GM12878 (cell line): Measurements from ENCODE around the gene DPY30. TPM values are rescaled to one million over a fixed set of nuclear protein-coding genes. Genes with fewer than 3 reads are reported as not detected.

Source experiments
- ESRRA ChIP-seq: IDR thresholded peaks from 2 replicates; pipeline ENCODE4 v1.6.1; 2012; ENCODE audit warnings: mild to moderate bottlenecking, low read length, improper control_type of control experiment
- IRF5 ChIP-seq: fragments of 450-650 bp; IDR thresholded peaks from 2 replicates; pipeline ENCODE4 v1.6.1; 2017; ENCODE audit warnings: borderline replicate concordance
- NFYA ChIP-seq: IDR thresholded peaks from 2 replicates; pipeline ENCODE4 v1.6.1; 2011; ENCODE audit warnings: low read depth, mild to moderate bottlenecking, low read length, improper control_type of control experiment, borderline replicate concordance
- NR2C2 ChIP-seq: IDR thresholded peaks from 2 replicates; pipeline ENCODE4 v1.6.1; 2011; ENCODE audit warnings: borderline replicate concordance, low read depth; ENCODE audit not compliant: control insufficient read depth, insufficient read length
- PAX5 ChIP-seq: IDR thresholded peaks from 2 replicates; pipeline ENCODE4 v1.6.1; 2011; ENCODE audit warnings: low read depth, low read length, borderline replicate concordance
- RBBP5 ChIP-seq: fragments of 200-600 bp; sonication (generic); conservative IDR thresholded peaks from 2 replicates; pipeline ENCODE4 v1.6.1; 2016
- SUPT20H ChIP-seq: IDR thresholded peaks from 2 replicates; pipeline ENCODE4 v1.6.1; 2011; ENCODE audit warnings: low read depth, mild to moderate bottlenecking, low read length, moderate library complexity, borderline replicate concordance; ENCODE audit not compliant: control insufficient read depth
- TARDBP ChIP-seq: IDR thresholded peaks from 2 replicates; pipeline ENCODE4 v1.6.1; 2016; ENCODE audit warnings: borderline replicate concordance
- TBL1XR1 ChIP-seq: IDR thresholded peaks from 2 replicates; pipeline ENCODE4 v1.6.1; 2012; ENCODE audit warnings: low read depth, low read length, improper control_type of control experiment
- ZBTB11 ChIP-seq: fragments of 450-650 bp; formaldehyde crosslinking; IDR thresholded peaks from 2 replicates; pipeline ENCODE4 v1.5.0; 2022; ENCODE audit warnings: mild to moderate bottlenecking, missing genetic modification characterization
- ZBTB40 ChIP-seq: fragments of 450-650 bp; IDR thresholded peaks from 2 replicates; pipeline ENCODE4 v1.6.1; 2016; ENCODE audit warnings: mild to moderate bottlenecking, moderate library complexity, borderline replicate concordance
- ZNF24 ChIP-seq: fragments of 450-650 bp; IDR thresholded peaks from 2 replicates; pipeline ENCODE4 v1.6.1; 2017; ENCODE audit warnings: antibody characterized with exemption, mild to moderate bottlenecking
- ZNF384 ChIP-seq: IDR thresholded peaks from 2 replicates; pipeline ENCODE4 v1.6.1; 2012; ENCODE audit warnings: low read depth, mild to moderate bottlenecking, low read length, improper control_type of control experiment, borderline replicate concordance
- polyA plus RNA-seq, 11 experiments: library from polyadenylated mRNA; depleted of rRNA in 4 of 11; unstranded in 6 of 11; stranded (reverse) in 5 of 11; fragments of >200 nt; fragmentation: Nextera tagmentation in 4 of 11; fragmentation: Illumina TruSeq in 1 of 11; extraction: Ambion mirVana in 4 of 11; extraction: Trizol in 1 of 11; gene quantifications; 1 replicate in 1 of 11; 2 replicates in 10 of 11; pipeline versions ENCODE4 v1.2.1 to v1.2.3, GENCODE V29; 2011 to 2016; ENCODE audit warnings: inconsistent platforms in 2 of 11, missing spikeins in 2 of 11, low read depth in 1 of 11
- total RNA-seq, 4 experiments: library from RNA; depleted of rRNA in 3 of 4; stranded (reverse); fragments of >200 nt in 3 of 4; fragmentation: Illumina TruSeq in 1 of 4; extraction: Trizol in 1 of 4; gene quantifications; 2 replicates each; pipeline versions ENCODE4 v1.2.1 to v1.2.3, GENCODE V29; 2013 to 2021
- TF ChIP-seq, protein P1 (sequence below): IDR thresholded peaks from 2 replicates; pipeline ENCODE4 v1.6.1; 2012; ENCODE audit warnings: improper control_type of control experiment, low read depth, low read length; ENCODE audit not compliant: insufficient replicate concordance

DPY30 gene
- total and polyA plus RNA-seq, 10 of the 15 experiments (the other 5 are each of a cell fraction or from before 2014, with no cell fraction given) = 45.8 to 307 (median 89.2) TPM

- TF ChIP-seq TBL1XR1 = peak; percentile 76; the same call in 1 of the 2 replicates
- TF ChIP-seq RBBP5 = no peak; the same call in 1 of the 2 replicates
- peak; percentile 84 for TF ChIP-seq ZBTB40
- TF ChIP-seq NR2C2 = no peak
- no peak for TF ChIP-seq ZBTB11 (CRISPR knock-in tag)
- TF ChIP-seq, protein P1, sequence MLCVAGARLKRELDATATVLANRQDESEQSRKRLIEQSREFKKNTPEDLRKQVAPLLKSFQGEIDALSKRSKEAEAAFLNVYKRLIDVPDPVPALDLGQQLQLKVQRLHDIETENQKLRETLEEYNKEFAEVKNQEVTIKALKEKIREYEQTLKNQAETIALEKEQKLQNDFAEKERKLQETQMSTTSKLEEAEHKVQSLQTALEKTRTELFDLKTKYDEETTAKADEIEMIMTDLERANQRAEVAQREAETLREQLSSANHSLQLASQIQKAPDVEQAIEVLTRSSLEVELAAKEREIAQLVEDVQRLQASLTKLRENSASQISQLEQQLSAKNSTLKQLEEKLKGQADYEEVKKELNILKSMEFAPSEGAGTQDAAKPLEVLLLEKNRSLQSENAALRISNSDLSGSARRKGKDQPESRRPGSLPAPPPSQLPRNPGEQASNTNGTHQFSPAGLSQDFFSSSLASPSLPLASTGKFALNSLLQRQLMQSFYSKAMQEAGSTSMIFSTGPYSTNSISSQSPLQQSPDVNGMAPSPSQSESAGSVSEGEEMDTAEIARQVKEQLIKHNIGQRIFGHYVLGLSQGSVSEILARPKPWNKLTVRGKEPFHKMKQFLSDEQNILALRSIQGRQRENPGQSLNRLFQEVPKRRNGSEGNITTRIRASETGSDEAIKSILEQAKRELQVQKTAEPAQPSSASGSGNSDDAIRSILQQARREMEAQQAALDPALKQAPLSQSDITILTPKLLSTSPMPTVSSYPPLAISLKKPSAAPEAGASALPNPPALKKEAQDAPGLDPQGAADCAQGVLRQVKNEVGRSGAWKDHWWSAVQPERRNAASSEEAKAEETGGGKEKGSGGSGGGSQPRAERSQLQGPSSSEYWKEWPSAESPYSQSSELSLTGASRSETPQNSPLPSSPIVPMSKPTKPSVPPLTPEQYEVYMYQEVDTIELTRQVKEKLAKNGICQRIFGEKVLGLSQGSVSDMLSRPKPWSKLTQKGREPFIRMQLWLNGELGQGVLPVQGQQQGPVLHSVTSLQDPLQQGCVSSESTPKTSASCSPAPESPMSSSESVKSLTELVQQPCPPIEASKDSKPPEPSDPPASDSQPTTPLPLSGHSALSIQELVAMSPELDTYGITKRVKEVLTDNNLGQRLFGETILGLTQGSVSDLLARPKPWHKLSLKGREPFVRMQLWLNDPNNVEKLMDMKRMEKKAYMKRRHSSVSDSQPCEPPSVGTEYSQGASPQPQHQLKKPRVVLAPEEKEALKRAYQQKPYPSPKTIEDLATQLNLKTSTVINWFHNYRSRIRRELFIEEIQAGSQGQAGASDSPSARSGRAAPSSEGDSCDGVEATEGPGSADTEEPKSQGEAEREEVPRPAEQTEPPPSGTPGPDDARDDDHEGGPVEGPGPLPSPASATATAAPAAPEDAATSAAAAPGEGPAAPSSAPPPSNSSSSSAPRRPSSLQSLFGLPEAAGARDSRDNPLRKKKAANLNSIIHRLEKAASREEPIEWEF = no peak
- TF ChIP-seq NFYA = no peak
- TF ChIP-seq IRF5 = no peak
- peak; percentile 56; the same call in 1 of the 2 replicates for TF ChIP-seq ZNF24
- peak; percentile 85; the same call in 1 of the 2 replicates for TF ChIP-seq PAX5
- TF ChIP-seq ESRRA = no peak
- TF ChIP-seq TARDBP = peak; percentile 80; the same call in 1 of the 2 replicates
- no peak for TF ChIP-seq ZNF384
- no peak for TF ChIP-seq SUPT20H
Observed at GRCh38 chr2:32010670-32011484, 28.7 kb downstream of the DPY30 start, which contains the start of gene MEMO1 (continued).
